ENCODE measurements around the gene ARPC1A. TPM values are rescaled to one million over a fixed set of nuclear protein-coding genes. Genes with fewer than 3 reads are reported as not detected.
"Not testable (repeated sequence)": the region's sequence is repeated elsewhere in the genome, so short reads cannot be mapped to it uniquely, and the experiment has no call there.

The ARPC1A gene
- total RNA-seq (10 to 100 TPM; 46.2 to 51.5 TPM), polyA plus RNA-seq (10 to 100 TPM; 49.1 to 64.2 TPM)

GRCh38 chr7:99325592-99326407 lies at the start of gene ARPC1A:
Gene ARPC1A (plus strand): TSS chr7:99325898. CDS start chr7:99333354, 7,456 bp downstream.
- Histone ChIP-seq H3K4me3 (ENCODE audit: low read length in 2 of 2) (peak within 1 kb of the TSS; percentile 36 to 99), H3K9me3 (ENCODE audit: control insufficient read depth in 1 of 2, low read length in 2 of 2) (no peaks in the 10 kb centered on the region), H3K36me3 (ENCODE audit: insufficient read depth, low read length) (no peaks in the 10 kb centered on the region), H3K27me3 (ENCODE audit: insufficient read depth, low read length) (no peaks in the 10 kb centered on the region), H3K27ac (ENCODE audit: low read depth, low read length) (peak within 1 kb of the TSS; percentile 96), H3K4me1 (ENCODE audit: insufficient read depth, low read length) (peaks cover 50% of the 10 kb centered on the region)
- intact Hi-C loops (cut with micrococcal nuclease) = loop anchor here (1.0 to 5.0 kb wide), 3 partner anchors 55 to 183 kb away; partner anchors contain the start of genes BUD31, PDAP1 and SMURF1
- Mint-ChIP-seq H3K27ac (peak within 1 kb of the TSS; percentile 89 to 97 (median 94)), H3K4me1 (peaks cover 28 to 45% (median 35%) of the 10 kb centered on the region in 4 donors), H3K9me3 (peaks cover 0 to 2% (median 0%) of the 10 kb centered on the region in 8 donors), H3K4me3 (peak within 1 kb of the TSS; percentile 86 to 95 (median 90)), H3K27me3 (no peaks in the 10 kb centered on the region), H3K36me3 (peaks cover 0 to 11% of the 10 kb centered on the region in 2 donors)
- CTCF ChIA-PET (ENCODE audit: partially characterized antibody) = interaction anchor here (1.4 to 4.0 kb wide), 2 partner anchors 13 to 174 kb away, joined by 3 to 40 read pairs; partner anchors contain the start of gene ZNF394
- peak; percentile 86 to 93 (median 92) for DNase-seq
- POLR2A ChIA-PET (ENCODE audit: partially characterized antibody) = interaction anchor here (0.6 to 2.4 kb wide), 9 partner anchors 13 to 446 kb away, joined by 3 to 15 read pairs (median 4); partner anchors contain the start of genes ARPC1B, BUD31 and PDAP1

- Histone ChIP-seq H3K27ac (ENCODE audit: low read depth, low read length) (no peak overlapping the region), H3K4me3 (ENCODE audit: low read length in 2 of 2) (no peak overlapping the region), H3K4me1 (ENCODE audit: insufficient read depth, low read length) (peaks cover 4% of the 10 kb centered on the region), H3K9me3 (ENCODE audit: control insufficient read depth in 1 of 2, low read length in 2 of 2) (no peaks in the 10 kb centered on the region), H3K36me3 (ENCODE audit: insufficient read depth, low read length) (no peaks in the 10 kb centered on the region), H3K27me3 (ENCODE audit: insufficient read depth, low read length) (no peaks in the 10 kb centered on the region)
- Mint-ChIP-seq H3K27me3 (peaks cover 0 to 4% of the 10 kb centered on the region in 2 donors), H3K36me3 (no peaks in the 10 kb centered on the region), H3K9me3 (no peaks in the 10 kb centered on the region), H3K4me3 (no peak overlapping the region), H3K27ac (no peak overlapping the region), H3K4me1 (peaks cover 2 to 11% (median 9%) of the 10 kb centered on the region in 4 donors)
- ChIA-PET POLR2A (ENCODE audit: partially characterized antibody) (no interaction called here), CTCF (ENCODE audit: partially characterized antibody) (no interaction called here)
- no peak for DNase-seq
- intact Hi-C loops (cut with micrococcal nuclease) = no loop called here
These were observed 47.5 kb upstream of the ARPC1A start for GRCh38 chr7:99278180-99278579.

- H3K27ac ChIP-seq (ENCODE audit: low read depth, low read length); H3K4me3 ChIP-seq (ENCODE audit: low read length in 2 of 2); H3K4me1 ChIP-seq (ENCODE audit: insufficient read depth, low read length); H3K36me3 ChIP-seq (ENCODE audit: insufficient read depth, low read length); H3K9me3 ChIP-seq (ENCODE audit: control insufficient read depth in 1 of 2, low read length in 2 of 2); intact Hi-C loops (cut with micrococcal nuclease); H3K27me3 Mint-ChIP-seq; H3K4me3 Mint-ChIP-seq; DNase-seq; CTCF ChIA-PET (ENCODE audit: partially characterized antibody); POLR2A ChIA-PET (ENCODE audit: partially characterized antibody); H3K9me3 Mint-ChIP-seq; H3K36me3 Mint-ChIP-seq; H3K27me3 ChIP-seq (ENCODE audit: insufficient read depth, low read length); H3K4me1 Mint-ChIP-seq; H3K27ac Mint-ChIP-seq: not testable (repeated sequence)
These were observed 41.5 kb upstream of the ARPC1A start for GRCh38 chr7:99284165-99284564.

GRCh38 chr7:99287779-99288534 lies 37.7 kb upstream of the ARPC1A start:
- intact Hi-C loops (cut with micrococcal nuclease) = no loop called here
- no peaks in the 10 kb centered on the region for H3K9me3 Mint-ChIP-seq
- no peak overlapping the region for H3K27ac ChIP-seq (ENCODE audit: low read depth, low read length)

GRCh38 chr7:99289185-99289584 lies 36.5 kb upstream of the ARPC1A start:
- H3K27me3 Mint-ChIP-seq = no peaks in the 10 kb centered on the region
- H3K36me3 ChIP-seq (ENCODE audit: insufficient read depth, low read length) = no peaks in the 10 kb centered on the region

More at GRCh38 chr7:99287779-99288534, 37.7 kb upstream of the ARPC1A start:
- peaks cover 5% of the 10 kb centered on the region for H3K27me3 ChIP-seq (ENCODE audit: insufficient read depth, low read length)
- no peak for DNase-seq
- H3K4me3 ChIP-seq (ENCODE audit: low read length in 2 of 2) = no peak overlapping the region
- ChIA-PET POLR2A (ENCODE audit: partially characterized antibody) (no interaction called here), CTCF (ENCODE audit: partially characterized antibody) (no interaction called here)
- Mint-ChIP-seq H3K4me3 (no peak overlapping the region), H3K27me3 (peaks cover 0 to 2% of the 10 kb centered on the region in 2 donors), H3K27ac (no peak overlapping the region), H3K4me1 (no peaks in the 10 kb centered on the region), H3K36me3 (no peaks in the 10 kb centered on the region)
- no peaks in the 10 kb centered on the region for H3K36me3 ChIP-seq (ENCODE audit: insufficient read depth, low read length)
- no peaks in the 10 kb centered on the region for H3K9me3 ChIP-seq (ENCODE audit: control insufficient read depth in 1 of 2, low read length in 2 of 2)
- H3K4me1 ChIP-seq (ENCODE audit: insufficient read depth, low read length) = no peaks in the 10 kb centered on the region

GRCh38 chr7:99290148-99290547 lies 35.5 kb upstream of the ARPC1A start:
- DNase-seq; H3K27me3 ChIP-seq (ENCODE audit: insufficient read depth, low read length); intact Hi-C loops (cut with micrococcal nuclease); H3K36me3 Mint-ChIP-seq; H3K4me1 ChIP-seq (ENCODE audit: insufficient read depth, low read length); H3K27me3 Mint-ChIP-seq; H3K27ac Mint-ChIP-seq; POLR2A ChIA-PET (ENCODE audit: partially characterized antibody); H3K4me3 ChIP-seq (ENCODE audit: low read length in 2 of 2); H3K9me3 Mint-ChIP-seq; H3K4me3 Mint-ChIP-seq; H3K9me3 ChIP-seq (ENCODE audit: control insufficient read depth in 1 of 2, low read length in 2 of 2); H3K27ac ChIP-seq (ENCODE audit: low read depth, low read length); H3K4me1 Mint-ChIP-seq; H3K36me3 ChIP-seq (ENCODE audit: insufficient read depth, low read length): not testable (repeated sequence)
- CTCF ChIA-PET (ENCODE audit: partially characterized antibody) = interaction anchor here (0.6 kb wide), 1 partner anchor 103 kb away, joined by 5 read pairs; no protein-coding TSS in a partner anchor

More at GRCh38 chr7:99289185-99289584, 36.5 kb upstream of the ARPC1A start:
- no peak overlapping the region for H3K27ac ChIP-seq (ENCODE audit: low read depth, low read length)
- H3K9me3 ChIP-seq (ENCODE audit: control insufficient read depth in 1 of 2, low read length in 2 of 2) = no peaks in the 10 kb centered on the region
- H3K4me1 ChIP-seq (ENCODE audit: insufficient read depth, low read length) = no peaks in the 10 kb centered on the region
- intact Hi-C loops (cut with micrococcal nuclease) = no loop called here
- peaks cover 5% of the 10 kb centered on the region for H3K27me3 ChIP-seq (ENCODE audit: insufficient read depth, low read length)
- H3K4me3 ChIP-seq (ENCODE audit: low read length in 2 of 2) = no peak overlapping the region
- Mint-ChIP-seq H3K36me3 (no peaks in the 10 kb centered on the region), H3K27ac (no peak overlapping the region), H3K9me3 (no peaks in the 10 kb centered on the region), H3K4me1 (no peaks in the 10 kb centered on the region), H3K4me3 (no peak overlapping the region)
- CTCF ChIA-PET (ENCODE audit: partially characterized antibody) = no interaction called here
- DNase-seq = no peak
- POLR2A ChIA-PET (ENCODE audit: partially characterized antibody) = no interaction called here

- Mint-ChIP-seq H3K36me3 (no peaks in the 10 kb centered on the region), H3K27me3 (no peaks in the 10 kb centered on the region), H3K27ac (no peak overlapping the region), H3K4me1 (no peaks in the 10 kb centered on the region), H3K4me3 (no peak overlapping the region), H3K9me3 (no peaks in the 10 kb centered on the region)
- intact Hi-C loops (cut with micrococcal nuclease) = no loop called here
- Histone ChIP-seq H3K4me1 (ENCODE audit: insufficient read depth, low read length) (no peaks in the 10 kb centered on the region), H3K4me3 (ENCODE audit: low read length in 2 of 2) (no peak overlapping the region), H3K27ac (ENCODE audit: low read depth, low read length) (no peak overlapping the region), H3K9me3 (ENCODE audit: control insufficient read depth in 1 of 2, low read length in 2 of 2) (no peaks in the 10 kb centered on the region), H3K27me3 (ENCODE audit: insufficient read depth, low read length) (no peaks in the 10 kb centered on the region), H3K36me3 (ENCODE audit: insufficient read depth, low read length) (no peaks in the 10 kb centered on the region)
- DNase-seq = no peak
- ChIA-PET POLR2A (ENCODE audit: partially characterized antibody) (no interaction called here), CTCF (ENCODE audit: partially characterized antibody) (interaction anchor here (1.1 kb wide), 2 partner anchors 22 to 25 kb away, joined by 3 to 4 read pairs; no protein-coding TSS in a partner anchor)
These were observed 34.6 kb upstream of the ARPC1A start for GRCh38 chr7:99290980-99291607.

All from CD4-positive, alpha-beta memory T cell (primary cell).